MG63 (cell line): ENCODE results near the gene IL31RA. TPM values are rescaled to one million over a fixed set of nuclear protein-coding genes. Genes with fewer than 3 reads are reported as not detected.

Experiments
- DNase-seq: peaks from one replicate; pipeline ENCODE4 v3.0.0-alpha.2; 2020
- H3K27me3 ChIP-seq: fragments of 250-450 bp; sonication (Bioruptor Pico); 2 replicates; pipeline ENCODE4 v1.5.1; 2020; ENCODE audit warnings: mild to moderate bottlenecking, moderate library complexity
- H3K36me3 ChIP-seq: fragments of 250-450 bp; sonication (Bioruptor Pico); 2 replicates; pipeline ENCODE4 v1.5.1; 2020; ENCODE audit warnings: mild to moderate bottlenecking, moderate library complexity
- H3K4me3 ChIP-seq: fragments of 250-450 bp; sonication (Bioruptor Pico); 2 replicates; pipeline ENCODE4 v1.5.1; 2020; ENCODE audit warnings: mild to moderate bottlenecking, moderate library complexity
- H3K9me3 ChIP-seq: fragments of 250-450 bp; sonication (Bioruptor Pico); 2 replicates; pipeline ENCODE4 v1.5.1; 2020; ENCODE audit warnings: mild to moderate bottlenecking, moderate library complexity
- total RNA-seq: library from RNA; depleted of rRNA; stranded (reverse); fragments of >200 nt; shearing (Covaris generic); gene quantifications from 2 replicates; pipeline ENCODE4 v1.2.3, GENCODE V29; 2014; ENCODE audit warnings: low replicate concordance

IL31RA gene
- total RNA-seq, 1 experiment from 2014 or later, result 0.63 TPM

DNA sequence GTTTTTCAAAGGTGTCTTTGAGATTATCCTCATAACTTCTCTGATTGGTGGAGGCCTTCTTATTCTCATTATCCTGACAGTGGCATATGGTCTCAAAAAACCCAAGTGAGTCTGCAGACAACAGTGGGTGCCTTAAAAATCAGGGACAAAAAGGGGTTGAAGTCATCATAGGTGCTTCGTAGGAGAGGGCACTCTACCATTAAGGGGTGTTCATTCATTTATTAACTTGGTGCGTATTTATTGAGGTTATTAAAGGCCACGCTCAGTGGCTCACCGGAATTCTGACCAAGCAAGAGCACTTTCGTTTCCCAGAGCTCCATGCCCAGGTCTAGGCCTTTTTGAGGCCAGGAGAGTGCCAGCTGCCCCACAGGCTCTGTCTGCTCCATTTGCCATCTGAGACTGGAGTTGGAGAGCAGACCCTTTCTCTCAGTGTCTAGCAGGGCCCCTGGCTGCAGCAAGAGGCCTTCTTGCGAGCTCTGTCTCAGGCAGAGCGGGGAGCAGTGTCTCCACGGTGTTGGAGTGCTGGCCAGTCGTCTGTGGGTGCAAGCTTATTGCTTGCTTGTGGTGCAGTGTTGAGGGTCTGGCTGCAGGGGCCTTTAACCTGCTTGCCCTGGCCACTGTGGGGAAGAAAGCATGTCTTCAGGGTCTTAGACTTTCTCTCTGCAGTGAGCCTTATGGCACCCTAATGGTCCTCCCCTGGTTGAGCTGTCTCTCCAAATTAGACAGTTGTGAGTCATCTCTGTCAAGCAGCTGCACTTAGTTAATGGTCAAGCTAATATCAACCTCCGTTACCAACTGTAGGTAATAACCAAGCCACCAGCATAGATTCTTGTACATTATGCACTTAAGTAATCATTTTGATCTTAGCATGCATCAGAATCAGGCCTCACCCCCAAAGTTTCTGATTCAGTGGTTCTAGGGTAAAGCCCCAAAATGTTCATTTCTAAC is 62.6 kb downstream of the IL31RA start:
- no peak for DNase-seq
- H3K4me3 ChIP-seq, result no peak overlapping the region
- no peaks in the 10 kb centered on the region for H3K36me3 ChIP-seq
- no peaks in the 10 kb centered on the region for H3K9me3 ChIP-seq
- no peaks in the 10 kb centered on the region for H3K27me3 ChIP-seq

DNA sequence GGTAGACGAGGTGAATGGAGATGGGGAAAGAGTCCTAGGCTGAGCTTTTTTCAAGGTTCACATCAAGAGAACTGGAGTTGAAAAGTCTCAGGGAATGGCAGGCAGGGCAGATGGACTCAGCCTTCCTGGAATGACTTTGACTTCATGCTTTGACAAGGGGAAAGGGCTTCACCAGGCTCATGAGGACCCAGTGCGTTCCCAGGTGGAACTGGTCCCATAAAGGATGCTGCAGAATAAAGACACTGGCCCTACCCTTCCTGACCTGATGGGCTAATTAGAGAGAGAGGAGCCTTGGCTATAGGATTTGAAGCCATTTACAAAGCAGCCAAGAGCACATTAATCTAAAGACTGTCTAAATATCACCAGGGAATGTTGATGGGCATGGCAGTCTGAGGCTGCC is 63.8 kb downstream of the IL31RA start:
- H3K36me3 ChIP-seq, result no peaks in the 10 kb centered on the region
- no peak for DNase-seq
- H3K4me3 ChIP-seq, result no peak overlapping the region
- no peaks in the 10 kb centered on the region for H3K9me3 ChIP-seq
- no peaks in the 10 kb centered on the region for H3K27me3 ChIP-seq

- no peaks in the 10 kb centered on the region for H3K9me3 ChIP-seq
Measured at GRCh38 chr5:55915783-55916182, 64.6 kb downstream of the IL31RA start.

GRCh38 chr5:55916986-55917385 is 65.8 kb downstream of the IL31RA start:
- no peak overlapping the region for H3K4me3 ChIP-seq
- no peaks in the 10 kb centered on the region for H3K36me3 ChIP-seq
- H3K27me3 ChIP-seq, result no peaks in the 10 kb centered on the region
- DNase-seq, result no peak
- H3K9me3 ChIP-seq, result no peaks in the 10 kb centered on the region

More at GRCh38 chr5:55915783-55916182, 64.6 kb downstream of the IL31RA start:
- no peak for DNase-seq
- Histone ChIP-seq H3K36me3 (no peaks in the 10 kb centered on the region), H3K27me3 (no peaks in the 10 kb centered on the region), H3K4me3 (no peak overlapping the region)

- H3K9me3 ChIP-seq, result no peaks in the 10 kb centered on the region
- H3K4me3 ChIP-seq, result no peak overlapping the region
- H3K27me3 ChIP-seq, result no peaks in the 10 kb centered on the region
- no peak for DNase-seq
- no peaks in the 10 kb centered on the region for H3K36me3 ChIP-seq
Measured at GRCh38 chr5:55917402-55918086, 66.4 kb downstream of the IL31RA start.

GRCh38 chr5:55918087-55919035 is 67.2 kb downstream of the IL31RA start:
- Histone ChIP-seq H3K36me3 (no peaks in the 10 kb centered on the region), H3K4me3 (no peak overlapping the region), H3K27me3 (no peaks in the 10 kb centered on the region), H3K9me3 (no peaks in the 10 kb centered on the region)
- DNase-seq, result no peak

- Histone ChIP-seq H3K9me3 (no peaks in the 10 kb centered on the region), H3K4me3 (no peak overlapping the region), H3K27me3 (no peaks in the 10 kb centered on the region), H3K36me3 (no peaks in the 10 kb centered on the region)
- DNase-seq, result no peak
Measured at GRCh38 chr5:55919625-55920024, 68.5 kb downstream of the IL31RA start.

GRCh38 chr5:55920784-55921183 is 69.6 kb downstream of the IL31RA start:
- no peak for DNase-seq
- Histone ChIP-seq H3K36me3 (no peaks in the 10 kb centered on the region), H3K27me3 (no peaks in the 10 kb centered on the region), H3K4me3 (no peak overlapping the region), H3K9me3 (no peaks in the 10 kb centered on the region)

DNA sequence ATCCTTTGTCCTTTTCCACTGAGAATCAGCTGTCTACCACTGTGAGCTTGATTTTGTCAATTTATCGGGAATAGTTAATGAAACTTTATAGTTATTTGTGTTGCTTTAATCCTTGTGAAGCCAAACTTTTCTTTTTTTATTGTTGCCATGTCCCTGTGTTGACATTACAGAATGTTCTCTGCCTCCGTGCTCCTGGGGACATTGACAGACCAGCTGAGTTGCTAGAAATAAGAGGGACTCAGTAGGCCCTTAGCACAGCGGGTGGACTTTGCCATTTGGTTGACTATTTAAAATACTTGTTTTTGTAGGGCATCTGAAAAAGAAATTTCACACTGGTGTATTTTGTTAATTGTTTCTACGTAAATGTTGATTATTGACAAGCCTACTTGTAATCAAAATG is 70.5 kb downstream of the IL31RA start:
- H3K4me3 ChIP-seq, result no peak overlapping the region
- DNase-seq, result no peak
- H3K27me3 ChIP-seq, result no peaks in the 10 kb centered on the region
- no peaks in the 10 kb centered on the region for H3K36me3 ChIP-seq
- no peaks in the 10 kb centered on the region for H3K9me3 ChIP-seq

DNA sequence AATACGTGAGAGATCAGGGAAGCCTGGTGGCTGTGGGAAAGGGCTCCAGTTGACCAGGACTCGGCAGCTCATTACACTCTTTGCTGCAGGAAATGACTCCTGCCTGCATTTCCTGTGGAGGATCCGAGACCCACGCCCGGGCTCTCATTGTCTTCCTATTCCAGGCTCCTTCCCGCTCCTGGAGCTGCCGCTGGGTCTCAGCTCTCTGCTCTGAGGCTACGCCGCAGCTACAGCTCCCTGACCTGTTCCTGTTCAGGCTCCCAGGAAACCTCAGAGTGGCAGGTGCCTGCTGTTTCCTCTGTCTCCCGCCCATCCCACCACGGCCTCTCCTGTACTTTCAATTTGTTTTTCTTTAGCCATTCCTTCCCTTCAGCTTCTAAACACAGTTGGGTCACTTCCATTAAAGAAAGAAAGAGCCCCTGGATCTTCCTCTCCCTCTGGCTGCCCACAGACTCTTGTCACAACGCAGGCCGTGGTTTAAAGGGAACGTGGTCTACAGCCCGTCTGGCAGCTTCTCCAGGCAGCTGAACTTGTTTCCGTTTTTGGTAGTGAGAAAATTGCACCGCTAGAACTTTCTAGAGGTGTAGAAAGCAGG is 72.1 kb downstream of the IL31RA start:
- Histone ChIP-seq H3K4me3 (peak overlapping the region; percentile 35), H3K36me3 (no peaks in the 10 kb centered on the region), H3K9me3 (no peaks in the 10 kb centered on the region), H3K27me3 (no peaks in the 10 kb centered on the region)
- DNase-seq, result peak; percentile 53

GRCh38 chr5:55923865-55924500 is 72.8 kb downstream of the IL31RA start:
- no peaks in the 10 kb centered on the region for H3K9me3 ChIP-seq
- DNase-seq, result no peak
- no peak overlapping the region for H3K4me3 ChIP-seq
- no peaks in the 10 kb centered on the region for H3K27me3 ChIP-seq
- H3K36me3 ChIP-seq, result no peaks in the 10 kb centered on the region

GRCh38 chr5:55924744-55925143 is 73.6 kb downstream of the IL31RA start:
- Histone ChIP-seq H3K9me3 (no peaks in the 10 kb centered on the region), H3K36me3 (no peaks in the 10 kb centered on the region), H3K27me3 (no peaks in the 10 kb centered on the region), H3K4me3 (no peak overlapping the region)
- no peak for DNase-seq

DNA sequence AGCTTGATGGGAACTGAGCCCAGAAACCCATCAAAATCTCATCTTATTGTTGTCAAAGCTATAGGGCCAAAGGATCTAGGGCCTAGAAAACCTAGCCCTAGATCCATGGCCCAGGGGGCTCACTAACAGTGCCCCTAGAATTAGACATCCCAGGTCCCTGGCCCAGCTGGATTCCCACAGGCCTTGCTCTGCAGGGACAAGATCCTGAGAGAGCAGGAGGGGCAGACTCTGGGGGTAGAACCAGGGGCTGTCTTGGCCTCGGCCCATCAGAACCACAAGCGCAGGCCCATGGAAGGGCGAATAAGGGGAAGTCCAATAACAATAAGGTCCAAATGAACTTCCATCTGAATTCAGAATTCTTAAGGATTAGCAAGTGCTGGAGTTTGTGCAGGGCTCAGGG is 74.0 kb downstream of the IL31RA start:
- Histone ChIP-seq H3K9me3 (no peaks in the 10 kb centered on the region), H3K36me3 (no peaks in the 10 kb centered on the region), H3K27me3 (no peaks in the 10 kb centered on the region), H3K4me3 (no peak overlapping the region)
- no peak for DNase-seq

GRCh38 chr5:55925712-55926111 is 74.6 kb downstream of the IL31RA start:
- no peak for DNase-seq
- Histone ChIP-seq H3K27me3 (no peaks in the 10 kb centered on the region), H3K9me3 (no peaks in the 10 kb centered on the region), H3K4me3 (no peak overlapping the region), H3K36me3 (no peaks in the 10 kb centered on the region)

DNA sequence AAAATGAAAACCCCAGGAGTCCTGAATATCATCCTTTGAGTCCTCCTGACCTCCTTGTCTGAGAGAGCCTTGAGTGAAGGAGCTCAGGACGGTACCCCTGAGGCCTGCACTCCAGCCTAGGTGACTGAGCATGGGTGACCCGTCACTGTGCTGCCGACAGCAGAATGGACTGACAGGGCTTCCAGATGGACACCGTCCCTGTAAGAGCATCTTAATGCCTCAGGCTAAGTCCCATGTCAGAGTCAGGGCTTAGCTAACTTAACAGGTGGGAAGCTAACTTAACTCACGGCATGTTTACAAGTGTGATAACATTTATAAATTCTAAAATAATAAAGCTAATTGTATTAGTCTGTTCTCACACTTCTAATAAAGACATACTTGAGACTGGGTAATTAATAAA is 75.3 kb downstream of the IL31RA start:
- Histone ChIP-seq H3K36me3 (no peaks in the 10 kb centered on the region), H3K9me3 (no peaks in the 10 kb centered on the region), H3K4me3 (no peak overlapping the region), H3K27me3 (no peaks in the 10 kb centered on the region)
- no peak for DNase-seq
